Osteocyte (in vitro differentiated cells): ENCODE measurements around the gene DIPK1C. TPM values are rescaled to one million over a fixed set of nuclear protein-coding genes. Genes with fewer than 3 reads are reported as not detected.

Experiments used
- DNase-seq: peaks from one replicate; pipeline ENCODE4 v3.0.0; 2021; ENCODE audit warnings: mixed read lengths; ENCODE audit not compliant: unreplicated experiment; ENCODE audit errors: extremely low spot score
- H3K27ac Mint-ChIP-seq: one replicate; pipeline ENCODE4 v1.8.0; 2021; ENCODE audit warnings: mild to moderate bottlenecking, mixed read lengths; ENCODE audit not compliant: unreplicated experiment
- H3K27me3 Mint-ChIP-seq: one replicate; pipeline ENCODE4 v1.8.0; 2021; ENCODE audit warnings: mixed read lengths; ENCODE audit not compliant: unreplicated experiment
- H3K36me3 Mint-ChIP-seq: one replicate; pipeline ENCODE4 v1.8.0; 2021; ENCODE audit warnings: mixed read lengths; ENCODE audit not compliant: unreplicated experiment
- H3K4me1 Mint-ChIP-seq: one replicate; pipeline ENCODE4 v1.8.0; 2021; ENCODE audit warnings: mixed read lengths; ENCODE audit not compliant: unreplicated experiment
- H3K4me3 Mint-ChIP-seq: one replicate; pipeline ENCODE4 v1.8.0; 2021; ENCODE audit warnings: mild to moderate bottlenecking, moderate library complexity, mixed read lengths; ENCODE audit not compliant: unreplicated experiment
- H3K9me3 Mint-ChIP-seq: one replicate; pipeline ENCODE4 v1.8.0; 2021; ENCODE audit warnings: mixed read lengths; ENCODE audit not compliant: unreplicated experiment
- total RNA-seq: library from RNA; stranded (reverse); gene quantifications from 2 replicates; pipeline ENCODE4 v1.2.1, GENCODE V29; 2021
- TF ChIP-seq, protein P1 (sequence below): fragments of 200-600 bp; sonication (generic); IDR thresholded peaks from 2 replicates; pipeline ENCODE4 v1.5.0; 2021; ENCODE audit warnings: antibody characterized with exemption, mild to moderate bottlenecking, moderate library complexity

DIPK1C gene
- total RNA-seq, 1 donor from 2014 or later, result not detected

DNA sequence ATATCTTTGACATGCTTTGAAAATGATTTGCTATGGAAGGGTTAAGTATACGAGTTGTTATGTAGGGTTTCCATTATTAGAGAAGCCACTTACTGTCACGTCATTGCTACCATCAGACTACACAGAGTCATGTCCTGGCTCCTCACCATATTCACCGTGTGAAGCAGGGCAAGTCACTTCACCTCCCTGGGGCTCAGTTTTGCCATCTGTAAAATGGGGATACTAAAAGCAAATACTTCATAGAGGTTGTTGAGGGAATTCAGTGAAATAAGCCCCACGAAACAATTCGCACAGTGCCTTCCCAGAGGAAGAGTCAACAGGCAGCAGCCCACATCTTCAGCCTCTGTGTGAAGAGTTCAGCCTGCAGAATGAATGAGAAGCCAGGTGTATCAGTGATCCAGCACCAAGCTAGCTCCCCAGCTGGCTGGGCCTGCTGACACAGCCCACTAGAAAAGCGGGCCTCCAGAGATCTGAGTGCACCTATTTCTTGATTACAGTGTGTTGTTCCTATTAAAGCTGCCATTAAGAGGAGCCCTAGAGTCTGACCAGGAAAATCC, 3.4 kb downstream of the DIPK1C start:
- Mint-ChIP-seq H3K27ac (no peak overlapping the region), H3K4me3 (no peak overlapping the region), H3K36me3 (no peaks in the 10 kb centered on the region), H3K27me3 (peaks cover 50% of the 10 kb centered on the region), H3K4me1 (peaks cover 6% of the 10 kb centered on the region), H3K9me3 (no peaks in the 10 kb centered on the region)
- TF ChIP-seq, protein P1, sequence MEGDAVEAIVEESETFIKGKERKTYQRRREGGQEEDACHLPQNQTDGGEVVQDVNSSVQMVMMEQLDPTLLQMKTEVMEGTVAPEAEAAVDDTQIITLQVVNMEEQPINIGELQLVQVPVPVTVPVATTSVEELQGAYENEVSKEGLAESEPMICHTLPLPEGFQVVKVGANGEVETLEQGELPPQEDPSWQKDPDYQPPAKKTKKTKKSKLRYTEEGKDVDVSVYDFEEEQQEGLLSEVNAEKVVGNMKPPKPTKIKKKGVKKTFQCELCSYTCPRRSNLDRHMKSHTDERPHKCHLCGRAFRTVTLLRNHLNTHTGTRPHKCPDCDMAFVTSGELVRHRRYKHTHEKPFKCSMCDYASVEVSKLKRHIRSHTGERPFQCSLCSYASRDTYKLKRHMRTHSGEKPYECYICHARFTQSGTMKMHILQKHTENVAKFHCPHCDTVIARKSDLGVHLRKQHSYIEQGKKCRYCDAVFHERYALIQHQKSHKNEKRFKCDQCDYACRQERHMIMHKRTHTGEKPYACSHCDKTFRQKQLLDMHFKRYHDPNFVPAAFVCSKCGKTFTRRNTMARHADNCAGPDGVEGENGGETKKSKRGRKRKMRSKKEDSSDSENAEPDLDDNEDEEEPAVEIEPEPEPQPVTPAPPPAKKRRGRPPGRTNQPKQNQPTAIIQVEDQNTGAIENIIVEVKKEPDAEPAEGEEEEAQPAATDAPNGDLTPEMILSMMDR, result no peak
- peak; percentile 67 for DNase-seq

DNA sequence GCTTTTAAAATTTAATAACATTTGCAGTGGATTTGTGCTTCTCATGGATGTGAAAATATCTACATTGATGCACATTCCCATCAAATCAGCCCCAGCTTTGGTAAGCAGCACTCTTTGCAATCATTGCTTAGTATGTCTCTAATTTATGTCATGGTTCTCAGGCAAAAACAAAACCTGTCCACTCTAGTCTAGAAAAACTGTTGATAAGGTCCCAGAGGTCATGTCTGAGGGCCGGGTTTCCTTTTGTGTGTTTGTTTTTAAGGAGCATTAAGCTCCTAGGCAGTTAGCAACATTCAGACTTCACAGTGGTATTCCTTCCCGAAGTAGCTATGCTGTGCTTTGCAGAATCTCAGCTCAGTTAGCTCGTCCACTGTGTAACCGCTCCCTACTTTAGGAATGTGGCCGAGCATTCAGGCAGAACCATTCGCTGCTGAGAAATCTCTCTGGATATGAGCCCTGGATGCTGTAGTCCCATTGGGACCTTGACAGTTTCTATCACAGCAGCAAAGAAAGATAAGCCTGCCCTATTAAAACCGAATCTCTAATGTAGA, 4.0 kb downstream of the DIPK1C start:
- H3K27me3 Mint-ChIP-seq, result peaks cover 43% of the 10 kb centered on the region
- H3K27ac Mint-ChIP-seq, result no peak overlapping the region
- TF ChIP-seq, protein P1, result no peak
- H3K36me3 Mint-ChIP-seq, result no peaks in the 10 kb centered on the region
- H3K4me1 Mint-ChIP-seq, result peaks cover 4% of the 10 kb centered on the region
- H3K4me3 Mint-ChIP-seq, result no peak overlapping the region
- no peaks in the 10 kb centered on the region for H3K9me3 Mint-ChIP-seq
- DNase-seq, result no peak

DNA sequence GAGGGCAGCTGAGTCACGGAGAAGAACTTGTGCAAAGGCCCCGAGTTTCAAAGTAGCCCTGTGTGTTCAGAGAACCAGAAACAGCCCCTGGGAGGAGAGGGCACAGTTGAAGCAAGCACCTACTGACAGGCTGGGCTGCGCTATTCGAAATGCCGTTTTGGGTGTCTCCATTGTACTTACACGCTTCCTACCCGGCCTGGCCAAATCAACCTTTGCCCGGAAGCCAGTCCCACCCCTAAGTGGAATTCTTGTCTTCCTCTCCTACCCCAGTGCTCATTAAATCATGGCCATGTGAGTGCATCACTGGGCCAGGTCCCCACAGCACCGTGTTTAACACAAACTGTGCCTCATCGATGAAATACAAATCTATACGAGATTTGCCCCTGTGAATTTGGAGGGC, 6.0 kb downstream of the DIPK1C start:
- Mint-ChIP-seq H3K4me1 (no peaks in the 10 kb centered on the region), H3K36me3 (no peaks in the 10 kb centered on the region), H3K27me3 (peaks cover 35% of the 10 kb centered on the region), H3K4me3 (no peak overlapping the region), H3K27ac (no peak overlapping the region), H3K9me3 (no peaks in the 10 kb centered on the region)
- DNase-seq, result peak; percentile 62
- TF ChIP-seq, protein P1, result no peak

DNA sequence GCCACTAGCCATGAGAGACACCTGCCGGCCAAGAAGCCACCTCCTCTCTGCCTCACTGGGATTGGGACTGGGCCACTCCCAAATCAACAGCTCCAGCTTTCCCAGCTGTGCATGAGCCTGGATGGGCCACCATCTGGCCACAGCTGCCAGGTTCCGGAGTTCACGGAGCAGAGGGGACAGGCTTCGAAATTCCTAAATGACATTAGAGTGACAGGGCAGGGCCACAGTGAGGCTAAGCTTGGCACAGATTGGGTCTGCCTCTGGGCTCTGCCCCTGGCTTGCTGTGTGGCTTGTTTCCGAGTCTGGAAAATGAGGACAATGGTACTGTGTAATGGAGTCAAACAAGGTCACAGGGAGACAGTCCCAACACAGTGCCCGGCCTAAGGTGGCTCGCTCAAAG, 6.5 kb downstream of the DIPK1C start:
- Mint-ChIP-seq H3K4me1 (no peaks in the 10 kb centered on the region), H3K27me3 (peaks cover 30% of the 10 kb centered on the region), H3K9me3 (no peaks in the 10 kb centered on the region), H3K4me3 (no peak overlapping the region), H3K36me3 (no peaks in the 10 kb centered on the region), H3K27ac (no peak overlapping the region)
- DNase-seq, result peak; percentile 71
- TF ChIP-seq, protein P1, result no peak

DNA sequence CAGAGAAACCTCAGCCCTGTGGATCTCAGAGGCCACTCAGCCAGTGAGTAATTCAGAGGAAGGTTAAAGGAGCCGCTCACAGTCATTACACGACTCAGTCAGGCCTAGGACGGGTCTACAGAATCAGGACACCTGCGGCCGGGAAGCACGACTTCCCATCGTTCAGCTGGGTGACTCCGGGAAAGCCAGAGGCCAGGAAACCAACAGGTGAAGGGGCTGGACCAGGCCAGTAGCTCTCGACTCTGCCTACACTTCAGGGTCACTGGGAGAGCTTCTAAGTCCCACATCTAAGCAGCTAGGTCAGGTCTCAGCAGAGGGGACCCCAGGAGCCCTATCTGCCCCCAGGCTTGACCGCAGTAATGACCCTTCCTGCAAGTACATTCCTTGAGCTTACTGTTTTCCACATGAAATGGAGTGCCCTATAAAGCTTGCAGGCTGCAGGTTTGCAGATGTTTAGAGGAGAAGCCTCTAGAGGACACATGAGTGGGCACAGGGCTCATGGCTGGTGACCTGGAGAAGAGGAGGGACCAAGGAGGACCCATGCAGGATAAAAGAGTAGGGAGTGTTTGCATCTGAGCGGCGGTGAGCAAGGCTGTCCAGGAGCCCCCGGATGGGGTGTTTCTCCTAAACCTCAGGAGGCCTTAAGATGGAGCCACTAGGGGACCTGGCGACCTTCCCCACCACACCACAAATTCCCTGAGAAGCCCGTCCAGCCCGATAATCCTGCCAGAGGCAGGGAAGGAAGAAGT, 9.5 kb downstream of the DIPK1C start:
- H3K27ac Mint-ChIP-seq, result no peak overlapping the region
- TF ChIP-seq, protein P1, result no peak
- H3K9me3 Mint-ChIP-seq, result no peaks in the 10 kb centered on the region
- DNase-seq, result peak; percentile 77
- H3K27me3 Mint-ChIP-seq, result peaks cover under 1% of the 10 kb centered on the region
- no peak overlapping the region for H3K4me3 Mint-ChIP-seq
- H3K4me1 Mint-ChIP-seq, result no peaks in the 10 kb centered on the region
- no peaks in the 10 kb centered on the region for H3K36me3 Mint-ChIP-seq
